Cardiac fibroblast (primary cell): ENCODE results near the gene DSG1.

Experiments
- DNase-seq, 2 donors: peaks; one replicate each; pipeline versions ENCODE4 v3.0.0 to v3.0.0-alpha.2; 2010; ENCODE audit warnings: low read depth in 2 of 2
- H3K4me3 ChIP-seq, 2 donors: replicated peaks in 1 of 2; 1 replicate in 1 of 2; 2 replicates in 1 of 2; pipeline ENCODE4 v1.5.1; 2011; ENCODE audit warnings: low read depth in 2 of 2, low read length in 2 of 2, mild to moderate bottlenecking in 2 of 2, moderate library complexity in 1 of 2
- TF ChIP-seq, protein P1 (sequence below): IDR thresholded peaks from one replicate; pipeline ENCODE4 v1.5.1; 2011; ENCODE audit warnings: low read depth, mild to moderate bottlenecking, low read length, inconsistent platforms

DSG1 gene

DNA sequence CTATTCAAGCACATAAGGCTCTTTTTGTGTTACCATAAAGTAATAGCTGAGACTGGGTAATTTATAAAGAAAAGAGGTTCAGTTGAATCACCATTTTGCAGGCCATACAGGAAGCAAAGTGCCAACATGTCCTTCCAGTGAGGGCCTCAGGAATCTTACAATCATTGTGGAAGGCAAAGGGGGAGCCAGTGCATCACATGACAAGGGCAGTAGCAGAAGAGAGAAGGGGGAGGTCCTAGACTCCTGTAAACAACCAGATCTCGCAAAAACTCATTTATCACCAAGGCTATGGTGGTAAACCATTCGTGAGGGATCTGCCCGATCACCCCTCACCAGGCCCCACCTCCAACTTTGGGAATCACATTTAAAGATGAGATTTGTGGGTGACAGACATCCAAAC lies 75.3 kb downstream of the DSG1 start:
- TF ChIP-seq, protein P1, sequence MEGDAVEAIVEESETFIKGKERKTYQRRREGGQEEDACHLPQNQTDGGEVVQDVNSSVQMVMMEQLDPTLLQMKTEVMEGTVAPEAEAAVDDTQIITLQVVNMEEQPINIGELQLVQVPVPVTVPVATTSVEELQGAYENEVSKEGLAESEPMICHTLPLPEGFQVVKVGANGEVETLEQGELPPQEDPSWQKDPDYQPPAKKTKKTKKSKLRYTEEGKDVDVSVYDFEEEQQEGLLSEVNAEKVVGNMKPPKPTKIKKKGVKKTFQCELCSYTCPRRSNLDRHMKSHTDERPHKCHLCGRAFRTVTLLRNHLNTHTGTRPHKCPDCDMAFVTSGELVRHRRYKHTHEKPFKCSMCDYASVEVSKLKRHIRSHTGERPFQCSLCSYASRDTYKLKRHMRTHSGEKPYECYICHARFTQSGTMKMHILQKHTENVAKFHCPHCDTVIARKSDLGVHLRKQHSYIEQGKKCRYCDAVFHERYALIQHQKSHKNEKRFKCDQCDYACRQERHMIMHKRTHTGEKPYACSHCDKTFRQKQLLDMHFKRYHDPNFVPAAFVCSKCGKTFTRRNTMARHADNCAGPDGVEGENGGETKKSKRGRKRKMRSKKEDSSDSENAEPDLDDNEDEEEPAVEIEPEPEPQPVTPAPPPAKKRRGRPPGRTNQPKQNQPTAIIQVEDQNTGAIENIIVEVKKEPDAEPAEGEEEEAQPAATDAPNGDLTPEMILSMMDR = no peak
- no peak overlapping the region for H3K4me3 ChIP-seq
- no peak for DNase-seq

DNA sequence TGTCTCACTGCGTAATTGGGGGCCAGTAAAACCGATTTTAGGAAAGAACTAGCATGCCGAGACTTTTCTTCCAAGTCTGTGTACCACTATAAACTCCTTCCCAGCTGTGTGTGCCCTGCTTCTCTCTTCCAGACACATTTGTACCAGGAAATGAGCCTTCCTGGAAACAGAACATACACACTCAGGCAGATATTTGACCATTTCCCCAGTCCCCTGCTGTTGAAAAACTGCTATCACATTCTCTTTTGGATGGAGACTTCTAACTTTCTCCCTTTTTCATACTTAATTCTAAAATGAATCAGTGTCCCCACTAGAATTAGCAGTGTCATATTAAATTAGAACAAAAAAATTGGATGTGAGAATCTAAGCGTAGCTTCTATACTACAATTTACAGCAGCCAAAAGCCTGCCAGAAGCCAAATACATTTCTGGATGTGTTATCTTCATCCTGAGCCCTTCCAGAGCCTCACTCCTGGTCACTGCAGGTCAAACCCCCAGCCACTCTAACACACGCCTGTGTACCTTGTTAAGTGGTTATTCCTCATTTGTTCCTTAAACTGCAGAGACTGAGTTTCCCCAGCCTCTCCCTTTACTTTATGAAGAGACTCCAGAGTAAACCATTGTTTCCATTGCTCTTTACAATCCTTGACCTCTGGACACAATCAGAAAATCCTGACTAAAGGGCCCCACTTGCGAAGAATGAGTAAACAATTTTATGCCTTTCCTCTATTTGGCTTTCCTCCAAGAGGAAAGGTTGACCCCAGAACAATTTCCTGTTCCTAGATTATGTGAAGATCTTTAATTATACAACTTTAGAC lies 79.0 kb downstream of the DSG1 start:
- peak in 1 of 2 donors; percentile 8 for DNase-seq
- H3K4me3 ChIP-seq = no peak overlapping the region
- TF ChIP-seq, protein P1 = no peak

DNA sequence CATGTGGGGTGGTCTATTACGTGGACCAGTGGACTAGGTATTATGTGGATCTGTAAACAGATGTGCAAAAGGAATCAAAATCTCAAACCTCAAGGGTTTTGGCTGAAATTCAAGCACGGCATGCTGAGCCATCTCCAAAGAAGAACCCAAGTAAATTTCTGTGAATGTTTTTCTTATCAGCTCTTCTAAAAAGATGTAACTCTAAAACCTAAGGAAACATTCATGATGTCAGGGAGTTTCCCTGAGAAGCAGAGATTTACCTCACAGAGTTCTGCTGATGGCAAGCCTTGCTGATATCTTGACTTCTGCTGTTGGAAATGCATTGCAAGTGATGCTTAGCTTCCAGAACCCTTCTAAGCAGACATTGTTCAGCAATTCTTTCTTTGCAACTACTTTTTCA lies 80.2 kb downstream of the DSG1 start:
- H3K4me3 ChIP-seq = no peak overlapping the region
- TF ChIP-seq, protein P1 = no peak
- no peak for DNase-seq

DNA sequence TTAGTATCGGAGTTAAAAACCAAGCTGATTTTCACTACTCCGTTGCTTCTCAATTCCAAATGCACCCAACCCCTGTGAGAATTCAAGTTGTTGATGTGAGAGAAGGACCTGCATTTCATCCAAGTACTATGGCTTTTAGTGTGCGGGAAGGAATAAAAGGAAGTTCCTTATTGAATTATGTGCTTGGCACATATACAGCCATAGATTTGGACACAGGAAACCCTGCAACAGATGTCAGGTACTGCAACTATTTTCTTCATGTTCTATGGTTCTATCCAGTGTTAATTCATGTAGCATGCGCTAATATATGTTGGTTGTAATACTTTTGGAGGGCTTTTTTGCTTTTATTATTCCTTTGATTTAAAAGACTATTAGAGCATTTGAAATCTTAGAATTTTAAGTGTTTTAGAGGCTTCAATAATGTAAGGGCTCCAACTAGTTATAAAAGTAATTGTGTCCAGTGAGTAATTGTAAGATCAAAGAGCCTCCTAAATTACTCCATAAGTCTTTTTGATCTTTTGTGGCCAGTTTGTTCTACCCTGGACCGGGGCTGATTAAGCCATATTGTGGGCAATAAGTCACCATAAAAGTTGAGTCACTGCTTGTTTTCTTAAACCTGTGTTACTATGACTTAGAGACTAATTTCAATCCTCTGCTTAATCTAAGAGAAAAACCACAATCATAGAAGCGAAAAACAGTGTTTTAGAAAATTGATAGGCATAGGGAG lies 81.5 kb downstream of the DSG1 start:
- TF ChIP-seq, protein P1 = no peak
- DNase-seq = no peak
- no peak overlapping the region for H3K4me3 ChIP-seq

DNA sequence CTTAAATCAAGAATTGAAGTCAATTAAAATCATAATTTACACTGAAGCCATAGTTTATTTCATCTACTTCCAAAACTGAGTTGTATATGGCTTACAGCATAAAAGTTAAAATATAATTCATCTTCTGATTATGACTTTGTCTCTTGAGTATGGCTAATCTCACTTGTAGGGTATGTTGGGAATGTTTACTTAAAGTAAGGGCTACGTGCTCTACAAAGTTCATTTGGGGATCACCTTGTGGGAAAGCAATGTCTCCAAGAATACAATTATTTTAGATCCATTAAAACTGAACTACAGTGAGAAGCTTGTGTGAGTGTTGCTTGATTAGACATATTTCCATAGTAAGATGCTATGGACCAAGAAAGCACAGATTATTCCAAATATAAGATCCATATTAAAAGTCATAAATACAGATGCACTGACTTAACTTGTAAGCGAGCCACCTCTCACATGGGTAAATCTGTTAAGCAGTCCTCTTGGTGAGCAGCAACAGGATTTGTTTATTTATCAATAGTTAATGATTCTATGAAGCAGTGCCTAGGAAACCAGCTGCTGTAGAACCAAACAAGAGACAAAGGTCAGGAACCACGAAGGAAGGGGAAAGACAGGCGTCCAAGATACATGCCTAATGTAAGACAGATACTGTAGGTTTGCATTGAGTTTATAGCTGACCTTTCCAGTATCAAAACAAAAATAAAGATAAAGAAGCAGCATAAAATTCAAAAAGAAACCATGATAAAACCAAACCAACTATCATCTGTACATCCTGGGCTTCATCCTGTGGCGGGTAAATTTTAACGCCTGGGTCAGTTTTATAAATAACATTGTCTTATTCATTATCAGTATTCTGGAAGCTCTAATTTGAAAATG lies 83.4 kb downstream of the DSG1 start:
- no peak for DNase-seq
- TF ChIP-seq, protein P1 = no peak
- H3K4me3 ChIP-seq = no peak overlapping the region

DNA sequence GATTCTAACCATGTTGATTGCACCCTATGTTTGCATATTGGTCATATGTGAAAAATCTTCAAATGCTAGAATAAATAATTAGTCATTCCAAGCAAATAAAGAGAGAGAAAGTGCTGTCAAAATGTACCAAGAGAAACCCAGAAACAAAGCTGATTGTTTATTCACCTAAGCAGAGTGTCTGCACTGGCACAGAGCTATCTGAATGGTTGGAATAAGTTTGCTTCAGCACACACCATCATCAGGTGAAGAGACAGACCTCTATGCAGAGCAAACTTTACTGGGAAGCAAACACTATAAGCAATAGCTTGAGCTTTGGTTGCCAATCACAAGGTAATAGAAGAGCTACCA lies 84.0 kb downstream of the DSG1 start:
- DNase-seq = no peak
- TF ChIP-seq, protein P1 = no peak
- H3K4me3 ChIP-seq = no peak overlapping the region
